ENCODE results near the gene ADH7.
"Not testable (repeated sequence)": the region's sequence is repeated elsewhere in the genome, so short reads cannot be mapped to it uniquely, and the experiment has no call there.

The ADH7 gene

GRCh38 chr4:99379571-99379970, 55.6 kb downstream of the ADH7 start:
- DNase-seq (ENCODE audit: low spot score): no peak

- DNase-seq (ENCODE audit: low spot score): no peak
Measured at GRCh38 chr4:99378876-99379275, 56.3 kb downstream of the ADH7 start.

- DNase-seq (ENCODE audit: low spot score): not testable (repeated sequence)
Measured at GRCh38 chr4:99377341-99377740, 57.8 kb downstream of the ADH7 start.

- DNase-seq (ENCODE audit: low spot score): not testable (repeated sequence)
Measured at GRCh38 chr4:99372464-99372863, 62.7 kb downstream of the ADH7 start.

GRCh38 chr4:99367817-99368216, 67.3 kb downstream of the ADH7 start:
- not testable (repeated sequence) for DNase-seq (ENCODE audit: low spot score)

GRCh38 chr4:99366491-99366890, 68.7 kb downstream of the ADH7 start:
- DNase-seq (ENCODE audit: low spot score): no peak

GRCh38 chr4:99362768-99363167, 72.4 kb downstream of the ADH7 start:
- DNase-seq (ENCODE audit: low spot score): no peak
